NB4 (cell line): ENCODE results near the gene AR.

ENCODE experiments used
- DNase-seq: peaks from one replicate; pipeline ENCODE4 v3.0.0; 2010; ENCODE audit warnings: low read depth
- H3K4me3 ChIP-seq: one replicate; pipeline ENCODE4 v1.5.1; 2011; ENCODE audit warnings: mild to moderate bottlenecking, low read depth, low read length, moderate library complexity
- MYC ChIP-seq: IDR thresholded peaks from 2 replicates; pipeline ENCODE4 v1.6.1; 2011; ENCODE audit warnings: low read depth, low read length
- POLR2A ChIP-seq: IDR thresholded peaks from 2 replicates; pipeline ENCODE4 v1.6.1; 2011; ENCODE audit warnings: mild to moderate bottlenecking; ENCODE audit not compliant: insufficient read length; ENCODE audit errors: extremely low read depth
- TF ChIP-seq, protein P1 (sequence below): IDR thresholded peaks from 2 replicates; pipeline ENCODE4 v1.6.1; 2011; ENCODE audit warnings: low read depth, low read length
- TF ChIP-seq, protein P2 (sequence below): IDR thresholded peaks from one replicate; pipeline ENCODE4 v1.5.1; 2012; ENCODE audit warnings: low read depth, low read length

AR gene

DNA sequence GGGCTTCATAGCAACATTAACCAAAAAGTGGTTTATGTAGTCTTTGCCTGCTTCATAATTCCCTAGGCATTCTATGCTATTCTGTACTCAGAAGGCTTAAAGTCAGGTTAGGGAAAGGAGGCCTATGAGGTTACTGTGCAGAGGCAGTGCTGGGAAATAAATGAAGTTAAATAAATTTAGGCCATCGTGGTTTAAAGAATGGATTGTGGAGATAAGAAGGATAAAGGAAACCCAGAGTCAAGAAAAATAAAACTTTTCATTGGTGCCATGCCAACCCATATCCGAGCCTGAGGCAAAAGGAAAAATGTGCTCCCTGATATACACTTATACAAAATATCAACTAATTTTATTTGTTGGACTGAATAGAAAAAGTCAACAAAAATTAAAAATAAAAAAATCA is 70.2 kb downstream of the AR start:
- TF ChIP-seq, protein P1, sequence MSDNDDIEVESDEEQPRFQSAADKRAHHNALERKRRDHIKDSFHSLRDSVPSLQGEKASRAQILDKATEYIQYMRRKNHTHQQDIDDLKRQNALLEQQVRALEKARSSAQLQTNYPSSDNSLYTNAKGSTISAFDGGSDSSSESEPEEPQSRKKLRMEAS: no peak
- no peak for TF ChIP-seq POLR2A
- TF ChIP-seq MYC: no peak
- TF ChIP-seq, protein P2, sequence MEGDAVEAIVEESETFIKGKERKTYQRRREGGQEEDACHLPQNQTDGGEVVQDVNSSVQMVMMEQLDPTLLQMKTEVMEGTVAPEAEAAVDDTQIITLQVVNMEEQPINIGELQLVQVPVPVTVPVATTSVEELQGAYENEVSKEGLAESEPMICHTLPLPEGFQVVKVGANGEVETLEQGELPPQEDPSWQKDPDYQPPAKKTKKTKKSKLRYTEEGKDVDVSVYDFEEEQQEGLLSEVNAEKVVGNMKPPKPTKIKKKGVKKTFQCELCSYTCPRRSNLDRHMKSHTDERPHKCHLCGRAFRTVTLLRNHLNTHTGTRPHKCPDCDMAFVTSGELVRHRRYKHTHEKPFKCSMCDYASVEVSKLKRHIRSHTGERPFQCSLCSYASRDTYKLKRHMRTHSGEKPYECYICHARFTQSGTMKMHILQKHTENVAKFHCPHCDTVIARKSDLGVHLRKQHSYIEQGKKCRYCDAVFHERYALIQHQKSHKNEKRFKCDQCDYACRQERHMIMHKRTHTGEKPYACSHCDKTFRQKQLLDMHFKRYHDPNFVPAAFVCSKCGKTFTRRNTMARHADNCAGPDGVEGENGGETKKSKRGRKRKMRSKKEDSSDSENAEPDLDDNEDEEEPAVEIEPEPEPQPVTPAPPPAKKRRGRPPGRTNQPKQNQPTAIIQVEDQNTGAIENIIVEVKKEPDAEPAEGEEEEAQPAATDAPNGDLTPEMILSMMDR: no peak
- DNase-seq: no peak
- H3K4me3 ChIP-seq: no peak overlapping the region

DNA sequence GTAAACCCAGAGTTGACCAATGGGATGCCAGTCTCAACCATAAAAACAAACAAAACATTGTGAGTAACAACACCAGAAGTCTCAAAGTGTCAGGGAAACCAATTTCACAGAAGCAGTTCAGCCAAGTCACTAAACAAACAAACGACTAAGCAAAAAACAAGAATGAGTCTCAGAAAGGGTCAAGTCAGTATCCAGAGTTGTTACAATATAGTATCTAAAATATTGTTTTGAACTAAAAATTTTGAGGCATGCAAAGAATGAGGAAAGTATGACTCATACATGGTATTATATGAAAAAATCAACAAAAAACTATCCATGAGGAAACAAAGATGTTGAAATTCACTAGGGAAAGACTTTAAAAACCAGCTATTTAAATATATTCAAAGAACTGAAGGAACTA is 70.6 kb downstream of the AR start:
- TF ChIP-seq POLR2A (no peak), MYC (no peak)
- TF ChIP-seq, protein P1: no peak
- TF ChIP-seq, protein P2: no peak
- no peak overlapping the region for H3K4me3 ChIP-seq
- DNase-seq: no peak

DNA sequence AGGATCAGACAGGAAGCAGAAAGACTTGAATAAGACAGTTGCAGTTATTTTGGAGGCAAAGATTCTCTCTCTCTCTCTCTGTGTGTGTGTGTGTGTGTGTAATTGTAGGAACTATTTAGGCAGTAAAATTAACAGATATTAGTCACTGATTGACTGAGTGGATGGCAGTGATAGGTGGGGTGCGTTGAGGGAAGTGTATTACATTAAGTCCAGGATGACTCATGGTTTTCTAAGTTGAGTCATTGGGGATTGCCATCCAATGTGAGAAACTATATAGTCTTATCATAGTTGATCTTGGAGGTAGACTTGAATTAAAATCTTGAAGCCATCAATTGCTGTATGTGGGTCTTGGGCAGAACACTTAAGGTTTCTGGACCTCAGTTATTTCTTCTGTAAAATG is 75.4 kb downstream of the AR start:
- H3K4me3 ChIP-seq: no peak overlapping the region
- no peak for DNase-seq
- TF ChIP-seq, protein P1: no peak

DNA sequence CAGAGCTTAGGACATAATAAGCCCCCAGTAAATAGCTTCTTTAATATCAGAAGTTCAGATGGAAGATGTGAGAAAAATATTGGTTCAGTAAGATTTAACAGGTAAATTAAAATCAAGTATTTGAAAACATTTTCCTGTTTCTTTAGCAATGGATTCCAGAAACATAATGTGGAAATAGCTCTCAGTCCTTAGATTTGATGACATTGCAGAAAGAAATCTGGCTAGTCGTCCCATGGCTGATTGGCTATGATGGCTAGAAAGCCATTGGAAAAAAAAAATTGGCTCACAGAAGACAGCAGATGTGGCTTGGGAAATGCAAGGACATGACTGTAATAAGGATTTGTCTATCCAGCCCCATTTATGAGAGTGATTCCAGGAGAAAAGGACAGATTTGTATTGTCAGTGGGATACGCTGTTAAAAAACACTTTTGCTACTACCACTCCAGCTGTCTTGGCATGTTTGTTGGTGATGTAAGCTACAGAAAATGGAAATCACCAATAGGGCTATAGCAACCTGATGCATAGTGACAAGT is 78.3 kb downstream of the AR start:
- no peak for TF ChIP-seq POLR2A
- TF ChIP-seq, protein P2: no peak
- TF ChIP-seq, protein P1: no peak
- no peak for TF ChIP-seq MYC
- H3K4me3 ChIP-seq: no peak overlapping the region
- DNase-seq: no peak

DNA sequence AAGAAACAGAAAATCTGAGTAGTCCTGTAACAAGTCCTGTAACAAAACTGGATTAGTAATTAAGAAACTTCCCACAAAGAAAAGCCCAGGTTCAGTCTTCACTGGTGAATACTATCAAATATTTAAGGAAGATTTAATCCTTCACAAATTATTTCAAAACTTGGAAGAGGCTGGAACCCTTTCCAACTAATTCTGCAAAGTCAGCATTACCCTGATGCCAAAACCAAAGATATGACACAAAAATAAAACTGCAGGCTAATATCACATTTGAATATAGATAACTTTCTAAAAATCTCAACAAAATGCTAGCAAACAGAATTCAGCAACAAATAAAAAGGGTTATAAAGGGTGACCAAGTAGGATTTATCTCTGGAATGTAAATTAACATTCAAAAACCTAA is 80.5 kb downstream of the AR start:
- TF ChIP-seq, protein P2: no peak
- TF ChIP-seq, protein P1: no peak
- no peak for TF ChIP-seq MYC
- no peak for TF ChIP-seq POLR2A
- no peak for DNase-seq
- H3K4me3 ChIP-seq: no peak overlapping the region

DNA sequence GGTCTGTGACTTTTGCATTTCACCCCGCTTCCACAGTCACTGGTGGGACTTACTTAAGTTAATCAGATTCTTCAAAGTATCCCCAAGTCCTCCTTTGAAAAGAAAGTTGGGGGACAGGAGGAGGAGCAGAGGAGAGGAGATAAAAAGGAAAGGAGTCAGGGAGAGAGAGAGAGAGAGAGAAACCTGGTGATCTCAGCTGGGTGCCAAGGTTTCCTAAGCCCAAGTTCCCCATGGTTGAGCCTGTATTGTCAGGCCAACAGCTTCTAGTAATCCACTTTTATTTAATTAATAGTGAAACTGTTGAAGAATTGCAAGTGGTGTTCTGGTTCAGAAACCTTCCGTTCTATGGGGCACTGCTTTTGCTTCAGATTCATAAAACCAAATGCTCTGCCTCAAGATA is 91.6 kb downstream of the AR start:
- TF ChIP-seq, protein P1: no peak
- TF ChIP-seq, protein P2: no peak
- TF ChIP-seq MYC (no peak), POLR2A (no peak)
- no peak overlapping the region for H3K4me3 ChIP-seq
- no peak for DNase-seq
